Measurements from ENCODE around the gene LSM14A.
A peak's percentile ranks its signal among the peaks of the same experiment; 100 is the strongest.
"Not testable (repeated sequence)": the region's sequence is repeated elsewhere in the genome, so short reads cannot be mapped to it uniquely, and the experiment has no call there.

LSM14A gene

DNA sequence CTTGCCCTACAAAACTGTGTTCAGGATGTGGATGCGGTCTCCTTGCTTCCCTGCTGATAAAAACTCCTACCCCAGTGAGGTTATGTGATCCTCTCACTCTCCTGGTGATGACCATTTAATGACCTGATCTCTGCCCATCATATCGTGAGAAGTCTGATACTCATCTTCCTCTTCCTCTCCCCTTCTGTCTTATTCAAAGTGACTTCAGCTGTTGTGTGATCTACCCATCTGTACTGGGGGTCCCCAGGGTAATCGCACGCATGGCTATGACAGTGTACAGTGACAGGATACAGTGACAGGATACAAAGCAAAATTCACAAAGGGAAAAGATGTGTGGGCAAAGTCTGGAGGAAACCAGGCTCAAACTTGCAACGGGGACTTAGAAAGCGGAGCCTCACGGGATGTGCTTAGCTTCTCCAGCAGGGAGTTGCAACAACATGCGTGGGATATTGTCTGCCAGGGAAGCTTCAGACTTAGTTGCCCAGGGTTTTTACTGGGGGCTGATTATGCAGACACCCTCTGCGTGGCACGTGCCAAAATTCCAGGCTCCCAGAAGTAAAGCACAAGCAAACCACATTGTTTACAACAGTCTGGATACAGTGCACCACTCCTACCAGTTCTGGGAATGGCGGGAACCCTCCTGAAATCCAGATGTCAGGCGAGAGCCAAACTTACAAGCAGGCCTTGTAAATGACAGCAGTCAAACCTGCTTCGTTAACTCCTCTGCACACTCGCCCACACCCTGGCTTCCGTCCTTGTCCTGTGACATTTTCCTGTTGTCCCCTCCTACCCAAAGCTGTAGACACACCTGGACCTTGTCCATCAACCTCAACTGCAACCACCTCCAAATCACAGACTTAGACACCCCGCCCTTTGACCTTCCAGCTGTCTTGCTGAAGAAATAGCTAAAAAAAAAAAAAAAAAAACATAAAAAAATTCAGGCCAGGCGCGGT lies 64.0 kb downstream of the LSM14A start:
- no peak for DNase-seq
- H3K36me3 ChIP-seq = peaks cover 4% of the 10 kb centered on the region; the same call in 1 of the 2 replicates
- no peaks in the 10 kb centered on the region for H3K9me3 ChIP-seq
- no peaks in the 10 kb centered on the region for H3K4me1 ChIP-seq
- TF ChIP-seq, protein P1, sequence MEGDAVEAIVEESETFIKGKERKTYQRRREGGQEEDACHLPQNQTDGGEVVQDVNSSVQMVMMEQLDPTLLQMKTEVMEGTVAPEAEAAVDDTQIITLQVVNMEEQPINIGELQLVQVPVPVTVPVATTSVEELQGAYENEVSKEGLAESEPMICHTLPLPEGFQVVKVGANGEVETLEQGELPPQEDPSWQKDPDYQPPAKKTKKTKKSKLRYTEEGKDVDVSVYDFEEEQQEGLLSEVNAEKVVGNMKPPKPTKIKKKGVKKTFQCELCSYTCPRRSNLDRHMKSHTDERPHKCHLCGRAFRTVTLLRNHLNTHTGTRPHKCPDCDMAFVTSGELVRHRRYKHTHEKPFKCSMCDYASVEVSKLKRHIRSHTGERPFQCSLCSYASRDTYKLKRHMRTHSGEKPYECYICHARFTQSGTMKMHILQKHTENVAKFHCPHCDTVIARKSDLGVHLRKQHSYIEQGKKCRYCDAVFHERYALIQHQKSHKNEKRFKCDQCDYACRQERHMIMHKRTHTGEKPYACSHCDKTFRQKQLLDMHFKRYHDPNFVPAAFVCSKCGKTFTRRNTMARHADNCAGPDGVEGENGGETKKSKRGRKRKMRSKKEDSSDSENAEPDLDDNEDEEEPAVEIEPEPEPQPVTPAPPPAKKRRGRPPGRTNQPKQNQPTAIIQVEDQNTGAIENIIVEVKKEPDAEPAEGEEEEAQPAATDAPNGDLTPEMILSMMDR (IDR thresholded peaks at IDR 0.05; ENCODE audit: low read depth, low read length) = no peak
- H3K27me3 ChIP-seq = no peaks in the 10 kb centered on the region
- H3K4me3 ChIP-seq (ENCODE audit: low read depth, low read length) = no peak overlapping the region

DNA sequence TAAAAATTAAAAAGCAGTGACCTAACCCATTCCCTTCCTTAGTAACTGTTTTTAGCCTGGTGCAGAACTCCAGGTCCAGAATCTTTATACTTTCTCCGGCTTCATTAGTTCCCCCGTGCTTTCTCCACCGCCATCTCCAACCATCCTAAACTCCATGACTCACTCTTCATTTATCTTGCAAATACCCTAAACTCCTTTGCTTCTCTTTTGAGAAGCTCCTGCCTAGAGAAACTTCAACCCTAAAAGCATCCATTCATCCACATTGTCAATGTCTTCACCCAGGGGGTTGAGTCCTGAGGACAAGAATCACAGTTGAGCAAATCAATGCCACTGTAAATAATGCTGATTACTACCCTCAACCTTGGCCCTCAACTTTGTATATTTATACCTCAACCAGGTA lies 65.0 kb downstream of the LSM14A start:
- no peaks in the 10 kb centered on the region for H3K9me3 ChIP-seq
- H3K27me3 ChIP-seq = no peaks in the 10 kb centered on the region
- H3K36me3 ChIP-seq = no peaks in the 10 kb centered on the region
- no peak overlapping the region for H3K4me3 ChIP-seq (ENCODE audit: low read depth, low read length)
- no peak for DNase-seq
- TF ChIP-seq, protein P1 (IDR thresholded peaks at IDR 0.05; ENCODE audit: low read depth, low read length) = no peak
- no peaks in the 10 kb centered on the region for H3K4me1 ChIP-seq

DNA sequence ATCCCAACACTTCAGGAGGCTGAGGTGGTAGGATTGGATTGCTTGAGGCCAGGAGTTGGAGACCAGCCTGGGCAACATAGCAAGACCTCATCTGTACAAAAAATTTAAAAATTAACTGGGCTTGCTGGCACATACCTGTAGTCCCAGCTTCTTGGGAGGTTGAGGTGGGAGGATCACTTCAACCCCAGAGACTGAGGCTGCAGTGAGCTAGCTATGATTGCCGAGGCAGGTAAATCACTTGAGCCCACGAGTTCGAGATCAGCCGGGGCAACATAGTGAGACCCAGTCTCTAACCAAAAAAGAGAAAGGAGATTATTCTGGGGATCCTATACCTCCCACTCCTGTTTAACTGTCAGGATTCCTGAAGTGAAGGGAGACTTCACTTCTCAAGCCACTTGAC lies 65.6 kb downstream of the LSM14A start:
- no peak for DNase-seq
- no peaks in the 10 kb centered on the region for H3K27me3 ChIP-seq
- H3K9me3 ChIP-seq = no peaks in the 10 kb centered on the region
- H3K4me3 ChIP-seq (ENCODE audit: low read depth, low read length) = no peak overlapping the region
- no peaks in the 10 kb centered on the region for H3K36me3 ChIP-seq
- H3K4me1 ChIP-seq = no peaks in the 10 kb centered on the region
- TF ChIP-seq, protein P1 (IDR thresholded peaks at IDR 0.05; ENCODE audit: low read depth, low read length) = no peak

- TF ChIP-seq, protein P1 (IDR thresholded peaks at IDR 0.05; ENCODE audit: low read depth, low read length) = peak; percentile 34; the same call in 1 of the 2 replicates
- DNase-seq = peak; percentile 37
- H3K4me1 ChIP-seq = no peaks in the 10 kb centered on the region
- H3K4me3 ChIP-seq (ENCODE audit: low read depth, low read length) = no peak overlapping the region
- H3K9me3 ChIP-seq = no peaks in the 10 kb centered on the region
- no peaks in the 10 kb centered on the region for H3K36me3 ChIP-seq
- no peaks in the 10 kb centered on the region for H3K27me3 ChIP-seq
Observed at GRCh38 chr19:34241513-34242337, 69.4 kb downstream of the LSM14A start.

- not testable (repeated sequence) for H3K36me3 ChIP-seq; H3K4me1 ChIP-seq; H3K9me3 ChIP-seq; H3K4me3 ChIP-seq (ENCODE audit: low read depth, low read length); H3K27me3 ChIP-seq
- DNase-seq = peak; percentile 34
Observed at GRCh38 chr19:34243138-34243875, 71.0 kb downstream of the LSM14A start.
